GM10847 (cell line): ENCODE data around the gene DIP2C.

Source experiments
- POLR2A ChIP-seq: IDR thresholded peaks from 2 replicates; pipeline ENCODE4 v1.6.1; 2011; ENCODE audit not compliant: insufficient read length; ENCODE audit errors: extremely low read depth

The DIP2C gene

DNA sequence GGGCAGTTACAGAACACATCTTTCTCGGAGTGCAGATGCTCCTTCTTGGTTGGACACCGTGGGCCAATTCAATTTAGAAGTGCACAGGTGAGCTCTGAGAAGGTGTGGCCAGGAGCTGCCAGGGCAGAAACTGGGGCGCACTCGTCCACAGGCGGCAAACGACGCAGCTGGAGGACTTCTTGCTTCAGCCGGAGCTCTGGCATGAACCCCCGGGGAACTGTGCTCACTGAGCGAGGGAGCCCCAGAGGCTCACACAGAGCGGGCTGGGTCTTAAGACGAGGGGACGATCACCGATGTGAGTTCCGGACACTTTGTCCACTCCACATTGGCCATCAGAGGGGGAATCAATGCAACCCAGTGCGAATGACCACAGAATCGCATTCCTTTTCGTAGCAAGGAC, 413.8 kb downstream of the DIP2C start:
- TF ChIP-seq POLR2A = no peak

DNA sequence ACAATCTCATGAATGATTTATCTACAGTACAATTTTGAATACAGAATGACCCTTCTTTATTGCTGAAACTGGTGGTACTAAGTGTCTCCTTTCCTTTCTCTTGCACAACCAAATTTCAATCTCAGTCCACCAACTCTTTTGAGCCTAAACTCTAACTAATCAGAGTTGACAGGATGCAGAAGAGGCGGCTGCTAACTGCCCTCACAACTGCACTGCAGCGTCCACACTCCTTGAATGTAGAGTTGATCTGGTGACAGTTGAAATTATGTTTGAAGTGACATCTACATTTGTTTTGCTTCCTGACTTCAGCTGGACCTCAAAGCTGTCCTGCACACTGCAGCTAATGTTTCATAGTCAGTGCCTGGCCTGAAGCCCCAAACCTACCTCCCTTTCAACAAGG, 414.6 kb downstream of the DIP2C start:
- TF ChIP-seq POLR2A = no peak

DNA sequence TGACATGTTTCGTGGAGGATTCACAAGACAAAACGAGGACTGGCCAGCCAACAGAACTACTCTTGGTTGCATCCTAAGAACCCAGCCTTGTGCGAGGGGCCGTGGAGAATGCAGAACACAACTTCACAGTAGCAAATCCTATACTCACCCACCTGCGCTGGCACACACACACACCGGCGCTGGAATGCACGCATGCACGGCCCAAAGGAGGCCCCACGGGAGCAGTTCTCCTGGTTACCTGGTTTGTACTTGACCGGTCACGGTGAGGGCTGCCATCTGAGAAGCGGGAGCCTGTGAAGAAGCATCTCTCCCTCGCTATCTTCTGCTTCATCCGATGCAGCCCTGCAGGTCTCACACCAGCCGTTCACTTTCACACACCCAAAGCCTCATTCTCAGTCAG, 416.4 kb downstream of the DIP2C start:
- TF ChIP-seq POLR2A = no peak

DNA sequence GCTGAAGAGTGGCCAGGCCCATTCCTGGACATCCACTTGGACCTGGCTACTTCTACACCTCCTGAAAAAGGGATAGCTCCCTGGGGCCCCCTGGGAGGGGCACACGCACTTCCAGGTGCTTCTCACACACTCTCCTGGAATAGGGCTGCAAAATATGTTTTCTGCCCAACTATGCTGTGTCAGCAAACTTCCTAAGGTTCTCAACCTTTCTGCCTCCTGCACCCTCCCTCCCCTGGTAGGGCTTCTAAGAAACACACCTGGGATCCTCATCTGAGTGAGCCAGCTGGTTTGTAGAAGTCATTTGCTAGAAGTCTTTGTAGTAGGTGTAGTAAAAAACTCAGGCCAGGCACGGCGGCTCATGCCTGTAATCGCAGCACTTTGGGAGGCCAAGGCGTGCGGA, 417.7 kb downstream of the DIP2C start:
- TF ChIP-seq POLR2A = no peak

DNA sequence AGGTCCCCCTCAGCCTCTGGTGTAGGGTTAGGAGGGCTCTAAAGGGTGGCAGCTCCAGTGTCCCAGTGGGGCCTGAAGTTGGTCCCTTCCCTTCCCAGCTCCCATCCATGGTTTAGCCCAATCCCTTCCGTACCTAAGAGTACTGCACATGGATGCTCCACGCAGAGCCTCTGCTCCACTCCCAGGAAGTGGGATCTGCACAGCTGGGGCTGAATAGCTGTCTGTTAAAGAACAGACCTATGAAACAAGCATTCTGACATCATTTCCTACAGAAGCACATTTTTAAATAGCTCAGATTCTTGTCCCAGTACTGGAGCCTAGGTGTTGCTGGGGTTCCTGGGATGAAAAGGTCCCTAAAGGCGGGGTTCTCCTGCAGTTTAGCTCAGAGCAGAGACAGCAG, 418.3 kb downstream of the DIP2C start:
- TF ChIP-seq POLR2A = no peak

DNA sequence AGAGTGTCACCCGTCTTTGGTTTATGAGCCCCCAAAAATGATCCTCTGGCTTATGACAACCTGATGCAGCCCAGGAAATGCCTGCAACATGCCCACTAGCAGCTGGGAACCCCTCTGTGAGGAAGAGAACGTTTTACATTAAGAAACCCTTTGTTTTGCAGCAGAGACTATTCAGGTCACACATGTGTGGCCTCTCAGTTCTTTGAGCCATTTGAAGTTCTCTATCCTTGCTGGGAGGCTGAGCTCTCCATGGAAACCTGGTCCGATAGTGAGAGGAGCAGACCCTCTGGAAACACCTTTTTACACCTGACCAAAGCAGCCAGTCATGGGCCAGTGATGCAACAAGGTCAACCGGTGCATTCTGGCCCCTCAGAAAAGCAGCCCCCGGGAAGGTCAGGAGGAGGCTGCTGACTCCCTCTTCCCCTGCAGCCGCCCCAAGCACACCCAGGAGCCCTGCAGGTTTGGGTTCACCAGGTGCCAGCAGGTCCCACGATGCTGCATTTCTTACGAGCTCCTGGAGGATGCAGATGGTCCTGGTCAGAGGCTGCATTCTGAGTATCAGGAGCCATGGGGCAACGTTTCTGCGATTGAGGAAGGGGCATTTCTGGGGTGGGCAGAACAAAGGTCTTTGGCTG, 419.9 kb downstream of the DIP2C start:
- no peak for TF ChIP-seq POLR2A

DNA sequence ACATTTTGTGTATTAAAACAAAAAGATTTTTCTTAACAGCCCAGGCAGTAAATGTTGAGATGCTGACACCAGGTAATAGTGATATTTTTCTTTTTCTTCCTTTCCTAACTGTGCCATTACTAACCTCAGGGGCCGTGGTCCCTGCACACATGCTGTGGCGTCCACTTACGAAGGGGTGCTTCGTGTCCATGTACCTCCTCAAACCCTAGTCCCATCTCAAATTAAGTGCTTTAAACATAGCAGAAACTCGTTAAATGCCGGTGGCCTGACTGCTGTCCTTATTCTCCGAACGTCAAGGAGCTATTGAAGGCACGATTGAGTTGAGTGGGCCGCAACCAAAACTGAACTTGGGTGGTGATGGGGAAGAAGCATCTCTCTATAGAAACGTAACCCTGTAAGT, 421.8 kb downstream of the DIP2C start:
- no peak for TF ChIP-seq POLR2A

DNA sequence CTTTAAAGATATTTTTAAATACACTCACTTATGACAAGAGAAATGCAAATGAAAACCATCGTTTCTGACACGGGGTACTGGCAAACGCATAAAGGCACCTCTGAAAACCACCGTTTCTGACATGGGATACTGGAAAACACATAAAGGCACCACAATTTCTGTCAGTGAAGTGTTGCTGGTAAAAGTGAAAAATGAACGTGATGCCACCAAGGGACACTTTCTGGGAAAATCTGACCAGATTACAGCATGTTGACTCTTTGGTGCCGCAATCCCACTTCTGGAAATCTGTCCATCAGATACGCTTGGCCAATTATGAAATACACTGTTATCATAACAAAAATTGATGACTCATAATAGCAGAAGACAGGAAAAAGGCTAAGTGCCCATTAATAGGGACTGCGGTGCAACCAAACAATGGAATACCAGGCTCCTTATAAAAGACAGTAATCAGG, 422.5 kb downstream of the DIP2C start:
- no peak for TF ChIP-seq POLR2A

DNA sequence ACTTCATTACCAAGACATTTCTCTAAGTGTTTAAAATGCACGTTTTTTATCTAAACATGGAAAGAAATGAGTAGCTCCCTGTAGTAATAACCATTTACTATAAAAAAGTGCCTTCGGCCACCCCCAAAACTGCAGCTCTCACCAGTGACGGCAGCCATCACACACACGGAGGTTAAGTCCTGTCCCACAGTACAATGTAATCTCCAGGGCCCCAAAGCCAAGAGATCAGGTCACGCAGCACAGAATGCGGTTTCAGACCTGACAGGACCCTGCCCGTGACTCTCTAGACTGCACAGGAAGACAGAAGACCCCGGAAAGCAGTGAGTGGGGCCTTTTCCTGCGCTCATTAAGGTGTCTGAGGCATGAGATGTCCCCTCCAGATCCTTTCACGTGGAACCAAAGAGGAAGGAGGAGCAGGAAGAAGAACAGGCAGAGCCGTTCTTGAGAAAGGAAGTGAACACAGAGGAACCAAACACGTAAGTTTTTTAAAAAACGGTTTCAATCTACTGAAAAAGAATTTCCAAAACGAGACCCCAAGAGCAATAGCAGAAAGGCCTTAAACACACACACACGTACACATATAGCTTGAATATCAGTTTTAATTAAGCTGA, 428.5 kb downstream of the DIP2C start:
- TF ChIP-seq POLR2A = no peak

DNA sequence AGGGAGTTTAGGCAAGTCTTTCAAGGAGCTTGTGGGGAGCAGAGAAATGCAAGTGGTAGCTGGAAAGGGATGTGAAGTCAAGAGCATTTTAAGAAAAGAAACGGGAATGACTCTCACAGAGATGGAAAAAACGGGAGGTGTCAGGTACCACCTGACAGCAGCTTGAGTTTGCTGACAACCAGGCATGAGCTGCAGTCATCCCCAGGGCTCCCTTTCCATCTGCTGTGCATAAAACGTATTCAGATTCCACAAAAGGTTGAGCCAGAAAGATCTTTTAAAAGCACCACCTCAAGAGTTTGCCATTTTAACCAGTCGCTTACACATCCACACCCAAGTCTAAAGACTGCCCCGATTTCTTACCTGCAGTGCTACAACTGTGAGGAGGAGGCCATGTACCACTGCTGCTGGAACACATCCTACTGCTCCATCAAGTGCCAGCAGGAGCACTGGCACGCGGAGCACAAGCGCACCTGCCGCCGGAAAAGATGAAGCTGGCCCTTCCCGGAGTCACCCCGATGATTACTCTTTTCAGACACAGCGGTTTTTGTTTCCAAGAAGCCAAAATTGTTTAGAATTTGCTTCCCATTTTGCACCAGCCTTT, 437.4 kb downstream of the DIP2C start:
- no peak for TF ChIP-seq POLR2A

DNA sequence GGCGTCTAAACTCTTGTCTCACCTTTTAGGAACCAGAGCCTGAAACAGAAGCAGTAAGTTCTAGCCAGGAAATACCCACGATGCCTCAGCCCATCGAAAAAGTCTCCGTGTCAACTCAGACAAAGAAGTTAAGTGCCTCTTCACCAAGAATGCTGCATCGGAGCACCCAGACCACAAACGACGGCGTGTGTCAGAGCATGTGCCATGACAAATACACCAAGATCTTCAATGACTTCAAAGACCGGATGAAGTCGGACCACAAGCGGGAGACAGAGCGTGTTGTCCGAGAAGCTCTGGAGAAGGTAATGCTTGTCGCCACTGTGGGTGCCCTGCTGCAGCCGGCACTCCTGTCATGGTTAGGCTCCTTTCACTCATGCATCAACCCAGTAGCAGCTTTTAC, 441.2 kb downstream of the DIP2C start:
- no peak for TF ChIP-seq POLR2A

DNA sequence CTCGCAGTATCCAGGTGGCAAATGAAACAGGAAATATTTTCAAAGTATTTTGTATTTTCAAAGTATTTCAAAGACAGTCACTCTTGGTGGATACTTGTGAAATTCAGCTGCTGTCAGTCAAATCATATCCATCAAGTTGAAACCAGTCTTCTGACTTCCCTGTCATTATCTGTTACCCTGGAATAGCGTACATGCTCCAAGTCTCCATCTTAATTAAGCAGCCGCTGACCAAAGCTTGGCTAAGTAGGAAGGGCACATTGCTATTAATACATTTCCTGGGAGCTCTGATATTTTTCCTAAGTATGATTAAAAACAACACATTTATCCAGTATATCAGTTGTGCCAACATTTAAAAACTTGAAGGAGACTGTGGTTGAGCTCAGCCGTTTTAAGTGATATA, 442.0 kb downstream of the DIP2C start:
- no peak for TF ChIP-seq POLR2A

DNA sequence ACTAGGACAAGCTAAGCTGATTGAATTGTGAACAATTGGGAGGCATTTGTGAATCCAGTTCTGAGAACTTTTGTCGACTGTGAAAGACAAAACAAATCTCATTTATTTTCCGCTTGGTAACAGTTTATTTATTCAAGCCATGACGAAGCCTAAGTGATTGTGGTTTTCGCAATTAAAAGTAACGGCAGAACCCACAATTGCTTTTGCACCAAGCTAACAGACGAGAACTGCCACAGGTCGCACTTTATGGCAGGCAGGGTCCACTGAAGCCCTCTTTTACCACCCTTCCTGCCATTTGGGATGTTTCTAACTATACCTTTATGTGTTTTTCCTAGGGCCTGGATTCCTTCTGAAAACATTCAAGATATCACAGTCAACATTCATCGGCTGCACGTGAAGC, 443.0 kb downstream of the DIP2C start:
- TF ChIP-seq POLR2A = no peak

DNA sequence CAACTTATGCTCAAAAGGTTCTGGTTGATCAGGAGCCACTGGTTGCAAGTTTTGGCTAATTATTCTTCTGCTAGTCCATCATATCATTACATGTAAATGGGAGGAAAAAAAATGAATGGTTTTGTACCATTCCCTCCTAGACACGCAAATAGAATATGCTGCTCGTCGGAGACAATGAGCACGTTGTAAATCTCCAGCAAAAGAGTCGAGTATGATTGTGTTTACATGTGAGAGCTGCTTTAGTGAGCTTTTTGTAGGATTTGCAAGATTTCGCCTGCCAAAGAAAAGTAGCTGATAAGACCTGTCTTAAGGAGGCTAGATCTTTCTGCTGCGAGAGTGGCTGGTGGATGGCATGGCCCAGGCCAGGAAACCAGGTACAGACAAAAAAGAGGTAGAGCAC, 445.2 kb downstream of the DIP2C start:
- TF ChIP-seq POLR2A = no peak

DNA sequence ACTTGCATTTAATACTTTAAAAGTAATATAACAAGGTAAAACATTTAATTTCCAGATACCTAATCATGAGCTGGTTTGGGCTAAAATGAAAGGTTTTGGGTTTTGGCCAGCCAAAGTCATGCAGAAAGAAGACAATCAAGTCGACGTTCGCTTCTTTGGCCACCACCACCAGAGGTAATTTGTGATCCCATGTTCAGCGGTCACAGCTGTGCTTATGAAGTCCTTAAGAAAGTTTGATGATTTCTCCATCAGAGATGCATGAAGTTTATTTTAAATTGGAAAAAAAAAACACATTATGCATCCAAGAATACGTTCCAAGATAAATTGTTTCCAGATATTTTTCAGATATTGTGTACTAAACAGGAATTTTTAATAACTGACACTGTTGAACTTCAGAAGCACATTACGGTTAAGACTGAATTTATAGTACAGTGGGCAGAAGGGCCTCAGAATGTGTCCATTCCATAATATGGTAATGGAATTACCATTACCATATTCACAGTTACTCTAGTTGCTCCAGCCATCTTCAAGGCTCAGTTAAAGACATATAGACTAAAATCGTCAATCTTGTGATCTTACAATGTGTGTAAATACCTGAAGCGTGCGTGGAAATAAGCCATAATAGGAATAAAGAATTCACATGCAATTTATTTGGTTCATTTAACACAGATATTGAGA, 447.4 kb downstream of the DIP2C start:
- no peak for TF ChIP-seq POLR2A

DNA sequence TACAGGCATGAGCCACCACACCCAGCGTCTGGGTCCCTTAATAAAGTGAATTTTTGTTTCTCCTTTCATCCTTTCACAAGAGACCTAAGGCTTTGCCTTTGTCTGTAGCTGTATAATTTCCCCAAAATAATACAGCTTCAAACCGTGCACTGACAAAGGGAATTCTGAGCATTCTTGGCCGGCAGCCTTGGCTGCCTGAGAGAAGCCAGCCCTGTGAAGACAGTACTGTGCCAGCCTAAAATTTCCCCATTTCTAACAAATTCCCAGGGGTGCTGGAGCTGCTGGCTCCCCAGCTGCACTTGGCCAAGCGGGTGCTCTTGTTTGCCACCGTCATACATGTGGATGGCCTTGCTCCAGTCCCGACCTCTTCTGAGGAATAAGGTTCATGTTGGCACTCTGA, 448.0 kb downstream of the DIP2C start:
- TF ChIP-seq POLR2A = no peak

DNA sequence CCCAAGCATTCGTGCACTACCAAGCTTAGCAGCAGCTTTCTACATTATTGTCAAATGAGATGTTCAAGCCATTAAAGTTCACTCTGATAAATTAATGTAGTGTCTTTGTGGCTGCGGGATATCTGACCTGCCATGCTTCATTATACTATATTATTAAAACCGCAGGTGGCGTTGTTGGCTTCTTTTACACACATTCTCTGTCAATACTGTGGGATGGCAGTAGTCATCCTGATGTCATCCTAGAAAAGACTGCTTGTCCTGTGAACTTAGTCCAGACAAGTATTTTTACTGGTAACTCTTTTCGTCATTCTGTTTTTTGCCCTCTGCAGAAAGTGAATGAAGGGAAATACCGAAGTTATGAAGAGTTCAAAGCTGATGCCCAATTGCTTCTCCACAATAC, 450.4 kb downstream of the DIP2C start:
- no peak for TF ChIP-seq POLR2A

DNA sequence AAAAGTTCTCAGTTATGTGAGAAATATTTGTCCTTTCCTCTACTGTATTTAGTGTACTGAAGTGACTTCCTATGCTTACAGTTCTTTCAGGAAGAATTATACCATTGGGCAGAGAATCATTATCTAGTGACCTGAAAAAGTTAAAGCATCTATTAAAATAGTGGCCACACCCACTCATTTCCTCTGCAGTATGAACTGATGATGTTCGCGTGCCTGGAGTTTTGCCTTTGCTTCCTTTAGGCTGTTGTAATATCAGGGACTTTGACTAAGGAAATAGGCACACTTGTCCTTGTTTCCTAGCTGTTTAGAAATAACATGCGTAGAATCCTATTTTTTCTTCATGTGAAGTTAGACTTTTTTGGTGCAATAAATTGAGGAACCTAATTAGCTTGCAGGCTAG, 453.6 kb downstream of the DIP2C start:
- TF ChIP-seq POLR2A = no peak
